Stimulated activated CD8-positive, alpha-beta memory T cell treated with anti-CD3 and anti-CD28 coated beads, Interleukin-12 subunit alpha, Interleukin-12 subunit beta, amount 100 ng/mL, for 24 hours (primary cell): ENCODE measurements around the gene SFMBT1.

Experiments used
- DNase-seq: peaks from one replicate; pipeline ENCODE4 v3.0.0-alpha.2; 2020; ENCODE audit errors: extremely low read depth

The SFMBT1 gene

GRCh38 chr3:52990637-52991036 lies 55.2 kb downstream of the SFMBT1 start:
- DNase-seq = no peak

GRCh38 chr3:52986938-52987337 lies 58.9 kb downstream of the SFMBT1 start:
- DNase-seq = no peak

GRCh38 chr3:52986049-52986448 lies 59.8 kb downstream of the SFMBT1 start:
- no peak for DNase-seq

- no peak for DNase-seq
Observed at GRCh38 chr3:52983828-52984227, 62.0 kb downstream of the SFMBT1 start.

- DNase-seq = peak; percentile 25
Observed at GRCh38 chr3:52983336-52983807, 62.5 kb downstream of the SFMBT1 start.

- DNase-seq = no peak
Observed at GRCh38 chr3:52982839-52983238, 63.0 kb downstream of the SFMBT1 start.

GRCh38 chr3:52979190-52979983 lies 66.5 kb downstream of the SFMBT1 start:
- no peak for DNase-seq

- no peak for DNase-seq
Observed at GRCh38 chr3:52978109-52978754, 67.6 kb downstream of the SFMBT1 start.

- no peak for DNase-seq
Observed at GRCh38 chr3:52973806-52974205, 72.1 kb downstream of the SFMBT1 start.

GRCh38 chr3:52971895-52972294 lies 74.0 kb downstream of the SFMBT1 start:
- no peak for DNase-seq

- no peak for DNase-seq
Observed at GRCh38 chr3:52967398-52967797, 78.5 kb downstream of the SFMBT1 start.

GRCh38 chr3:52962160-52962559 lies 83.7 kb downstream of the SFMBT1 start:
- DNase-seq = no peak

- no peak for DNase-seq
Observed at GRCh38 chr3:52959773-52960172, 86.1 kb downstream of the SFMBT1 start.

GRCh38 chr3:52939600-52939999 lies 106.3 kb downstream of the SFMBT1 start:
- no peak for DNase-seq

GRCh38 chr3:52934630-52935530 lies 111.0 kb downstream of the SFMBT1 start:
- DNase-seq = peak; percentile 7

GRCh38 chr3:52931889-52932288 lies 114.0 kb downstream of the SFMBT1 start:
- no peak for DNase-seq

GRCh38 chr3:52931328-52931727 lies 114.5 kb downstream of the SFMBT1 start:
- DNase-seq = no peak

- no peak for DNase-seq
Observed at GRCh38 chr3:52930748-52931147, 115.1 kb downstream of the SFMBT1 start.

GRCh38 chr3:52926554-52926953 lies 119.3 kb downstream of the SFMBT1 start:
- no peak for DNase-seq

GRCh38 chr3:52925405-52926313 lies 120.2 kb downstream of the SFMBT1 start:
- no peak for DNase-seq

GRCh38 chr3:52923963-52924362 lies 121.9 kb downstream of the SFMBT1 start:
- no peak for DNase-seq
